T-cell (primary cell): ENCODE measurements around the gene FNDC4. TPM values are rescaled to one million over a fixed set of nuclear protein-coding genes. Genes with fewer than 3 reads are reported as not detected.

Experiments used
- ATAC-seq, 4 experiments: fragments of 200-7000 bp in 3 of 4; fragments of 150-1000 bp in 1 of 4; cut with Tn5 transposase; replicated peaks in 1 of 4; 1 replicate in 3 of 4; 2 replicates in 1 of 4; pipeline ENCODE4 v1.10.0; 2021; ENCODE audit warnings: moderate library complexity in 3 of 4, mild to moderate bottlenecking in 2 of 4, moderate number of reproducible peaks in 1 of 4
- CTCF ChIA-PET, 2 donors: fragments of 300-600 bp; sonication (Branson Sonifier 250); formaldehyde crosslinking; loops; one replicate each; lab custom pipeline; 2022; ENCODE audit warnings: antibody characterized with exemption in 2 of 2; lab: Charles Lee
- POLR2A ChIA-PET, 2 donors: fragments of 300-600 bp; sonication (Branson Sonifier 250); formaldehyde crosslinking; loops; one replicate each; lab custom pipeline; 2022; ENCODE audit warnings: antibody characterized with exemption in 2 of 2; lab: Charles Lee
- DNase-seq, 35 experiments: peaks; one replicate each; pipeline versions ENCODE4 v3.0.0 to v3.0.0-alpha.2; 2013 to 2023
- H3K27ac ChIP-seq: one replicate; pipeline ENCODE4 v1.5.1; 2013; ENCODE audit warnings: low read length
- H3K27me3 ChIP-seq, 2 experiments: replicated peaks in 1 of 2; 1 replicate in 1 of 2; 2 replicates in 1 of 2; pipeline versions ENCODE4 v1.6.1 to v1.7.0; 2013; ENCODE audit warnings: low read length in 1 of 2, mixed read lengths in 1 of 2; ENCODE audit not compliant: control insufficient read depth in 2 of 2, insufficient read depth in 2 of 2; ENCODE audit errors: extremely low read depth in 1 of 2
- H3K36me3 ChIP-seq, 2 donors: 1 replicate in 1 of 2; 2 replicates in 1 of 2; pipeline versions ENCODE4 v1.6.1 to v1.7.0; 2013; ENCODE audit warnings: low read length in 1 of 2; ENCODE audit not compliant: control insufficient read depth in 2 of 2, insufficient read depth in 1 of 2; ENCODE audit errors: extremely low read depth in 1 of 2
- H3K4me1 ChIP-seq, 2 experiments: 1 replicate in 1 of 2; 2 replicates in 1 of 2; pipeline versions ENCODE4 v1.6.1 to v1.7.0; 2013; ENCODE audit warnings: low read length in 2 of 2, mixed read lengths in 1 of 2; ENCODE audit not compliant: insufficient read depth in 2 of 2, control insufficient read depth in 1 of 2; ENCODE audit errors: extremely low read depth in 1 of 2
- H3K4me3 ChIP-seq, 2 donors: 1 replicate in 1 of 2; 2 replicates in 1 of 2; pipeline versions ENCODE4 v1.5.1 to v1.7.0; 2013; ENCODE audit warnings: mild to moderate bottlenecking in 2 of 2, low read length in 1 of 2, moderate library complexity in 1 of 2; ENCODE audit not compliant: control insufficient read depth in 1 of 2; ENCODE audit errors: extremely low read depth in 1 of 2
- H3K9me3 ChIP-seq: 2 replicates; pipeline ENCODE4 v1.7.0; 2013
- H3K27ac Mint-ChIP-seq, 2 donors: one replicate each; pipeline ENCODE4 v1.8.0; 2020 to 2021; ENCODE audit warnings: mild to moderate bottlenecking in 2 of 2, mixed read lengths in 2 of 2
- H3K27me3 Mint-ChIP-seq, 2 donors: one replicate each; pipeline ENCODE4 v1.8.0; 2021 to 2022; ENCODE audit warnings: mixed read lengths in 2 of 2
- H3K36me3 Mint-ChIP-seq: one replicate; pipeline ENCODE4 v1.8.0; 2021; ENCODE audit warnings: mixed read lengths
- H3K4me1 Mint-ChIP-seq, 3 donors: one replicate each; pipeline ENCODE4 v1.8.0; 2020 to 2022; ENCODE audit warnings: mixed read lengths in 3 of 3, mild to moderate bottlenecking in 1 of 3
- H3K4me3 Mint-ChIP-seq, 3 donors: one replicate each; pipeline ENCODE4 v1.8.0; 2020 to 2022; ENCODE audit warnings: mild to moderate bottlenecking in 3 of 3, mixed read lengths in 3 of 3, moderate library complexity in 3 of 3
- H3K9me3 Mint-ChIP-seq, 3 donors: one replicate each; pipeline ENCODE4 v1.8.0; 2020 to 2022; ENCODE audit warnings: mixed read lengths in 3 of 3
- WGBS: methylation state at CpG from one replicate; pipeline ENCODE4 v1.1.5; 2013; ENCODE audit warnings: missing lambda C conversion rate; ENCODE audit not compliant: insufficient coverage; 5-methylcytosine and 5-hydroxymethylcytosine counted together
- total RNA-seq, 35 experiments: library from RNA in 6 of 35; stranded (reverse) in 6 of 35; fragments of 120-200 nt in 1 of 35; gene quantifications; one replicate each; pipeline versions ENCODE4 v1.2.1 to v1.2.4 and lab custom pipeline; 2013 to 2026

The FNDC4 gene
- total RNA-seq, 5 donors from 2014 or later (not counting 1 experiment from before 2014, with no cell fraction given): 0.13 to 0.98 (median 0.50) TPM

DNA sequence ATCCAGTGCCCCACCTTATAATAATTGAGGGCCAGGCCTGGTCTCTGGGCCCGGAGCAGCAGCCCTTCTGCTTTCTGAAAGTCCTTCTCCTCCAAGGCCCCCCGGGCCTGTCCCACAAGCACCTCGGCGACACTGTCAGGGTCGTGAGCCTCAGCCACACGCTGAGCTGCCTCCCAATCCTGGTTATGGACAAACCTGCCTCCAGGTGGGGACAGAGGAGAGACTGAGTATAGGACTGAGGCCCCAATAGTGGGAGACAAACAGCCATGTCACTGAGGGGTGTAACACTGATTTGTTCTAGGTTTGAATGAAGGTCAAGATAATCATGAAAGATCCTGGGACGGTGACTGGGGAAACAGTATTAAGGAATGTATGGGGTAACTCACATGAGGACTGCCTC, 41.0 kb downstream of the FNDC4 start:
- Histone ChIP-seq H3K27me3 (no peaks in the 10 kb centered on the region), H3K27ac (no peak overlapping the region), H3K4me1 (no peaks in the 10 kb centered on the region), H3K36me3 (peaks cover 11 to 31% of the 10 kb centered on the region in 2 donors), H3K9me3 (no peaks in the 10 kb centered on the region), H3K4me3 (no peak overlapping the region)
- no peak overlapping the region for H3K4me3 Mint-ChIP-seq
- H3K27me3 Mint-ChIP-seq: no peaks in the 10 kb centered on the region
- peaks cover 31% of the 10 kb centered on the region for H3K36me3 Mint-ChIP-seq
- no peak overlapping the region for H3K27ac Mint-ChIP-seq
- H3K9me3 Mint-ChIP-seq: no peaks in the 10 kb centered on the region
- CTCF ChIA-PET: no interaction called here
- WGBS: 98% methylated on average over 5 of the region's 7 CpGs
- DNase-seq (no peak), ATAC-seq (no peak)
- POLR2A ChIA-PET: no interaction called here
- no peaks in the 10 kb centered on the region for H3K4me1 Mint-ChIP-seq

DNA sequence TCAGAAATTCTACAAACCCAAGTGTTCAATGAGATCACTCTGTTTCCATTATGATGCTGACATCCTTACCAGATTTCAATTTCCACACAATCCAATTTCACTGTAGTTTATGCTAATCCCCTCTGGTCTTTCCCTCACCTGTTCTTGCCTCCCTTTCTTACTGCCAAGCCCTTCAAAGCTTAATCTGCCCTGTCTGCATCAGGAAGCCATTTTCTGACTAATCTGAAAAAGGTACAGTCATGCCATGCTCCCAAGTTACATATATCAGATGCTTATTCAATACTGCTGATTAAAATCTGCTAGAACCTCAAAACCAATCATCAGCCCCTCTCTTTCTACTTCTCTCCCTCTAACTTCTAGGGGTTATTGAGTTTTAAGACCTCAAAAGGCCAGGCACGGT, 43.9 kb downstream of the FNDC4 start:
- Histone ChIP-seq H3K27ac (no peak overlapping the region), H3K4me1 (peaks cover 0 to under 1% of the 10 kb centered on the region in 2 experiments), H3K36me3 (peaks cover 15 to 32% of the 10 kb centered on the region in 2 donors), H3K9me3 (no peaks in the 10 kb centered on the region), H3K4me3 (no peak overlapping the region), H3K27me3 (no peaks in the 10 kb centered on the region)
- DNase-seq (no peak), ATAC-seq (no peak)
- H3K9me3 Mint-ChIP-seq: no peaks in the 10 kb centered on the region
- WGBS: 100% methylated on average over 1 of the region's 1 CpG
- no peak overlapping the region for H3K27ac Mint-ChIP-seq
- H3K27me3 Mint-ChIP-seq: no peaks in the 10 kb centered on the region
- H3K36me3 Mint-ChIP-seq: peaks cover 38% of the 10 kb centered on the region
- CTCF ChIA-PET: no interaction called here
- no peak overlapping the region for H3K4me3 Mint-ChIP-seq
- peaks cover 0 to 3% (median under 1%) of the 10 kb centered on the region in 3 donors for H3K4me1 Mint-ChIP-seq
- POLR2A ChIA-PET: no interaction called here

DNA sequence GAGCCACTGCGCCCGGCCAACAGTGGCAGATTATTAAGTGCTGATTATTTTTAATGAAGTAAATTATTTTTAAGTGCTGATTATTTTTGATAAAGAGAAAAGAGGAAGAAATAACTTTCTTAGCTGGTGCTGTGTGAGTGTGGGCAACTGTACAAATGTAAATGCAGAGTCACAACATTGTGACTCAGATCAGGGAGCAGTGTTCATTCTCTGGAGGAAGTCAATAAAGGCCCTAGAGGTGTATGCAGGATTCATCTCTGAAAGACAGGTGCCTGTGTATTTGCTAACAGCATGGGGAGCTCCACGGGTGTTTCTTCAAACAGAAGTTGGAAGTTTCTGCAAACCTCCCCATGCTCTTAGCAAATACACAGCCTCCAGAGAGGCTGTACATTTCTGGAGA, 46.6 kb downstream of the FNDC4 start:
- peaks cover 5 to 7% (median 5%) of the 10 kb centered on the region in 3 donors for H3K4me1 Mint-ChIP-seq
- H3K4me3 ChIP-seq: no peak overlapping the region
- DNase-seq: no peak
- peaks cover 13 to 20% of the 10 kb centered on the region in 2 donors for H3K36me3 ChIP-seq
- no peaks in the 10 kb centered on the region for H3K9me3 Mint-ChIP-seq
- POLR2A ChIA-PET: interaction anchor here in 1 of 2 donors (1.1 kb wide), 1 partner anchor 57 kb away, joined by 3 read pairs; no protein-coding TSS in a partner anchor
- H3K27ac Mint-ChIP-seq: no peak overlapping the region
- WGBS: 100% methylated on average over 2 of the region's 3 CpGs
- peaks cover 27% of the 10 kb centered on the region for H3K36me3 Mint-ChIP-seq
- ATAC-seq: no peak
- no peak overlapping the region for H3K27ac ChIP-seq
- CTCF ChIA-PET: no interaction called here
- H3K27me3 ChIP-seq: no peaks in the 10 kb centered on the region
- no peak overlapping the region for H3K4me3 Mint-ChIP-seq
- peaks cover 0 to 3% of the 10 kb centered on the region in 2 experiments for H3K4me1 ChIP-seq
- no peaks in the 10 kb centered on the region for H3K9me3 ChIP-seq
- H3K27me3 Mint-ChIP-seq: no peaks in the 10 kb centered on the region

DNA sequence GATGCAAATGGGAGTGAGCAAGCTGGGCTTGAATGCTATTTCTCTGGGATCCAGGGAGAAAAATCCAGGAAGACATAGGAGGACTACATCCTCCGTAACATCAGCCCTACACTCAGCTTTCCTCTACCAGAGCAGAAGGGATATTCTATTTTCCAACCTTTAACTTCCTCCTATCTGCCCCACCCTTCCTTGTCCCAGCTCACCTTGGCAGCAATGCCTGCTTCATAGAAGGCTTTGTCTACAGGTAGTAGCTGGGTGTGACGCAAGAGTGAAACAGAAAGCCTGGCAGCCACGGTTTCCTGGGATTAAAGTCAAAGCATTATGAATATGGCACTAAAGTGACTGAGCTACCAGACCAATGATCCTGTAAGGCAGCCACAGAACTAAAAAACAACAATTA, 48.9 kb downstream of the FNDC4 start:
- WGBS: no CpG with 5 or more reads among the region's 3 CpGs
- H3K9me3 Mint-ChIP-seq: no peaks in the 10 kb centered on the region
- Histone ChIP-seq H3K27ac (no peak overlapping the region), H3K27me3 (no peaks in the 10 kb centered on the region), H3K4me3 (no peak overlapping the region), H3K9me3 (no peaks in the 10 kb centered on the region), H3K4me1 (peaks cover 3 to 4% of the 10 kb centered on the region in 2 experiments), H3K36me3 (peaks cover 15 to 30% of the 10 kb centered on the region in 2 donors)
- no peak overlapping the region for H3K4me3 Mint-ChIP-seq
- ATAC-seq (no peak), DNase-seq (no peak)
- POLR2A ChIA-PET: interaction anchor here in 1 of 2 donors (0.6 kb wide), 1 partner anchor 185 kb away, joined by 4 read pairs; no protein-coding TSS in a partner anchor
- peaks cover 5 to 15% (median 9%) of the 10 kb centered on the region in 3 donors for H3K4me1 Mint-ChIP-seq
- CTCF ChIA-PET: interaction anchor here (0.7 to 0.9 kb wide), 2 partner anchors 16 to 17 kb away, joined by 3 to 6 read pairs; no protein-coding TSS in a partner anchor
- peaks cover 35% of the 10 kb centered on the region for H3K36me3 Mint-ChIP-seq
- H3K27ac Mint-ChIP-seq: peak overlapping the region in 1 of 2 donors; percentile 61
- no peaks in the 10 kb centered on the region for H3K27me3 Mint-ChIP-seq

DNA sequence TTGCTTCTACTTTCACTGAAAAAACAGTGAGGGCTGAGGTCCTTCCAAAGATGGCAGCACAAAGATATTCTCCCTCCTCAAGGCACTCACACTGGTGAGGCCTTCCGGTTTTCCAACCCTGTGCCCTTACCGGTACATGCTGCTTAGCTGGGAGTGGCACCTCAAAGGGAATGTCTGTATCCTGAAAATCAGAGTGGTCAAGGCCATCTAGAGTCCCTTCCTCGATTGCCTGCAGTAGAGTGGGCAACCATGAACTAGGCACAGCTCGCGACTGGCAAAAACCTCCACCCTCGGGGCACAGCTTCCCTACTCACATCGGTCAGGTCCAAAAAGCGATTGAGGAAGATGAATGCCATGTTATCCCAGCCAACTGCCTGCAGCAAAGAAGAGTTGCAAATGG, 49.4 kb downstream of the FNDC4 start:
- Mint-ChIP-seq H3K4me1 (peaks cover 5 to 15% (median 9%) of the 10 kb centered on the region in 3 donors), H3K27ac (peak overlapping the region; percentile 31 to 61), H3K4me3 (no peak overlapping the region), H3K36me3 (peaks cover 37% of the 10 kb centered on the region), H3K27me3 (no peaks in the 10 kb centered on the region), H3K9me3 (no peaks in the 10 kb centered on the region)
- H3K27me3 ChIP-seq: no peaks in the 10 kb centered on the region
- ATAC-seq: no peak
- no peak overlapping the region for H3K4me3 ChIP-seq
- 88% methylated on average over 3 of the region's 8 CpGs for WGBS
- no peak for DNase-seq
- H3K27ac ChIP-seq: no peak overlapping the region
- H3K36me3 ChIP-seq: peaks cover 18 to 34% of the 10 kb centered on the region in 2 donors
- no peaks in the 10 kb centered on the region for H3K9me3 ChIP-seq
- ChIA-PET POLR2A (no interaction called here), CTCF (interaction anchor here (0.7 to 0.9 kb wide), 2 partner anchors 15 to 16 kb away, joined by 3 to 6 read pairs; no protein-coding TSS in a partner anchor)
- H3K4me1 ChIP-seq: peaks cover 3 to 4% of the 10 kb centered on the region in 2 experiments

DNA sequence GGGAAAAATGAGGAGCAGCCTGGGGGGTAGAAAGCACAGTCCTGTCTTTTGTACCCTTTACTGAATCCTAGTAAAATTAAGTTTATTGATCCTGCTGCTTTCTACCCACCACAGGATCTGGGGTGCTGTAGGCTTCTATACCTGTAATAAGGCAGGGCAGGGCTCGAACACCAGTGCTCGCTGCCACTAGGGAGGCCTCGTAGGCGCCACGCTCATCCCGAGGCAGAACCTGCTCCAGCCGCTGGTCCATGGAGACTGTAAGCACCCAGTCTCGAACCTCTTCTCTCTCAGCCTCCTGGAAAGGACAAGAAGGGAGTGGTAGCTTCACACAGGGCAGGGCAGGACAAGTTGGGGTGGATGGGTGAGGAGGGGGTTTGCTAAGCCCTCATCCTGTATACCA, 49.8 kb downstream of the FNDC4 start:
- peaks cover 3 to 4% of the 10 kb centered on the region in 2 experiments for H3K4me1 ChIP-seq
- WGBS: 95% methylated on average over 7 of the region's 8 CpGs
- no peaks in the 10 kb centered on the region for H3K27me3 ChIP-seq
- Mint-ChIP-seq H3K4me3 (no peak overlapping the region), H3K27ac (no peak overlapping the region), H3K9me3 (no peaks in the 10 kb centered on the region), H3K27me3 (no peaks in the 10 kb centered on the region), H3K4me1 (peaks cover 5 to 15% (median 9%) of the 10 kb centered on the region in 3 donors), H3K36me3 (peaks cover 41% of the 10 kb centered on the region)
- no peak overlapping the region for H3K4me3 ChIP-seq
- POLR2A ChIA-PET: no interaction called here
- no peak overlapping the region for H3K27ac ChIP-seq
- CTCF ChIA-PET: interaction anchor here in 1 of 2 donors (0.7 kb wide), 1 partner anchor 15 kb away, joined by 6 read pairs; no protein-coding TSS in a partner anchor
- peaks cover 21 to 39% of the 10 kb centered on the region in 2 donors for H3K36me3 ChIP-seq
- ATAC-seq: no peak
- H3K9me3 ChIP-seq: no peaks in the 10 kb centered on the region
- DNase-seq: no peak
